ENCODE measurements around the gene CDK5RAP3. TPM values are rescaled to one million over a fixed set of nuclear protein-coding genes. Genes with fewer than 3 reads are reported as not detected.
A peak's percentile ranks its signal among the peaks of the same experiment; 100 is the strongest.
"Not testable (repeated sequence)": the region's sequence is repeated elsewhere in the genome, so short reads cannot be mapped to it uniquely, and the experiment has no call there.

CDK5RAP3 gene, protein sequence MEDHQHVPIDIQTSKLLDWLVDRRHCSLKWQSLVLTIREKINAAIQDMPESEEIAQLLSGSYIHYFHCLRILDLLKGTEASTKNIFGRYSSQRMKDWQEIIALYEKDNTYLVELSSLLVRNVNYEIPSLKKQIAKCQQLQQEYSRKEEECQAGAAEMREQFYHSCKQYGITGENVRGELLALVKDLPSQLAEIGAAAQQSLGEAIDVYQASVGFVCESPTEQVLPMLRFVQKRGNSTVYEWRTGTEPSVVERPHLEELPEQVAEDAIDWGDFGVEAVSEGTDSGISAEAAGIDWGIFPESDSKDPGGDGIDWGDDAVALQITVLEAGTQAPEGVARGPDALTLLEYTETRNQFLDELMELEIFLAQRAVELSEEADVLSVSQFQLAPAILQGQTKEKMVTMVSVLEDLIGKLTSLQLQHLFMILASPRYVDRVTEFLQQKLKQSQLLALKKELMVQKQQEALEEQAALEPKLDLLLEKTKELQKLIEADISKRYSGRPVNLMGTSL
- 100 to 1,000 TPM; 119 to 176 (median 156) TPM for polyA plus RNA-seq

- 0 to 1% (median 1%) methylated on average over 55 to 62 of the region's 62 CpGs for WGBS, 3 donors
- no peak within 1 kb of the TSS for H3K27ac ChIP-seq (ENCODE audit: low read depth, low read length)
These were observed at the start of gene CDK5RAP3 for GRCh38 chr17:47970725-47971499. Gene CDK5RAP3, plus strand, starts transcription at chr17:47971113. Its CDS starts 34 bp downstream, at chr17:47971147.

GRCh38 chr17:47924785-47925677 is 45.9 kb upstream of the CDK5RAP3 start:
- WGBS, 3 donors, result 86 to 91% (median 90%) methylated on average over 23 of the region's 23 CpGs
- no peak overlapping the region for H3K27ac ChIP-seq (ENCODE audit: low read depth, low read length)

GRCh38 chr17:47925678-47925988 is 45.3 kb upstream of the CDK5RAP3 start:
- 76 to 90% (median 83%) methylated on average over 3 of the region's 3 CpGs for WGBS, 3 donors

DNA sequence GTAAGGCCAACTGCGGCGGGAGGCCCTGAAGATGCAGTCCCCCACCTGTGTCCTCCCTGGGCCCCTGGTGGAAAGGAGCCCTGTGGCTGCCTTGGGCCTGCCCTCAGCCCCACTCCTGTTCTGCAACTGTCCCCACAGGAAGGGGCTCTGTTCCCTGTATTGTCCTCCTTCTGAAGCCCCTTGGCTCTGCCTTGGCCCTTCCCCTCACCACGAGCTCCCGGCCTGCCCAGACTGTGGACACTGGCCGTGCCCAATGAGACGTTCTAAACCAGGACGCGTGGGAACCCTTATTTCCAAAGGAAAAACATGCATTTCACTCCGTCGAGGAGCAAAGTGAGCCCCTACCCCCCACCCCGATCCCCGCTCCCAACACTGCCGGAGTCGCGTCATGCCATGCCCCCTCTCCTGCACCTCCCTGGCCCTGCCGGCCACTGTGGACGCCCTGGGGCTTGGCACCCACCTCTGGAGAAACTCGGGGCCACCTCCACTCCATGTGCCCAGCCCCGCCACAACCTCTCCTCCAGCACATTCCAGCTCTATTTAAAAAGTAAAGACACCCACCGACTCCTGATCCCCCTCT is 43.0 kb upstream of the CDK5RAP3 start:
- 94 to 95% (median 94%) methylated on average over 20 of the region's 20 CpGs for WGBS, 3 donors
- no peak overlapping the region for H3K27ac ChIP-seq (ENCODE audit: low read depth, low read length)

More at GRCh38 chr17:47925678-47925988, 45.3 kb upstream of the CDK5RAP3 start:
- no peak overlapping the region for H3K27ac ChIP-seq (ENCODE audit: low read depth, low read length)

DNA sequence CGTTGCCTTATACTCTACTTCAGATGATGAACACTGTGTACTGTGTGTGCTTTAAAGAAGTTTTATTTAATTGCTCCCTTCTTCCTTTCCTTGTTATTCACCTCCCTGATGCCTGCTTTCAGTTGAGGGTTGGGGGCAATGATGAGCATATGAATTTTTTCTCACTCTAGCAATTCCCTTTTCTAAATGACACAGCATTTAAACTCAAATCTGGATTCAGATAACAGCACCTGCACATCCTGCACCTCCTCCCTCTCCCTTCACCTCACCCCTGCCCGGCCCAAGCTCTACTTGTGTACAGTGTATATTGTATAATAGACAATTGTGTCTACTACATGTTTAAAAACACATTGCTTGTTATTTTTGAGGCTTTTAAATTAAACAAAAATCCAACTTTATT is 42.5 kb upstream of the CDK5RAP3 start:
- WGBS, 3 donors, result 48 to 76% (median 51%) methylated on average over 2 of the region's 2 CpGs
- no peak overlapping the region for H3K27ac ChIP-seq (ENCODE audit: low read depth, low read length)

DNA sequence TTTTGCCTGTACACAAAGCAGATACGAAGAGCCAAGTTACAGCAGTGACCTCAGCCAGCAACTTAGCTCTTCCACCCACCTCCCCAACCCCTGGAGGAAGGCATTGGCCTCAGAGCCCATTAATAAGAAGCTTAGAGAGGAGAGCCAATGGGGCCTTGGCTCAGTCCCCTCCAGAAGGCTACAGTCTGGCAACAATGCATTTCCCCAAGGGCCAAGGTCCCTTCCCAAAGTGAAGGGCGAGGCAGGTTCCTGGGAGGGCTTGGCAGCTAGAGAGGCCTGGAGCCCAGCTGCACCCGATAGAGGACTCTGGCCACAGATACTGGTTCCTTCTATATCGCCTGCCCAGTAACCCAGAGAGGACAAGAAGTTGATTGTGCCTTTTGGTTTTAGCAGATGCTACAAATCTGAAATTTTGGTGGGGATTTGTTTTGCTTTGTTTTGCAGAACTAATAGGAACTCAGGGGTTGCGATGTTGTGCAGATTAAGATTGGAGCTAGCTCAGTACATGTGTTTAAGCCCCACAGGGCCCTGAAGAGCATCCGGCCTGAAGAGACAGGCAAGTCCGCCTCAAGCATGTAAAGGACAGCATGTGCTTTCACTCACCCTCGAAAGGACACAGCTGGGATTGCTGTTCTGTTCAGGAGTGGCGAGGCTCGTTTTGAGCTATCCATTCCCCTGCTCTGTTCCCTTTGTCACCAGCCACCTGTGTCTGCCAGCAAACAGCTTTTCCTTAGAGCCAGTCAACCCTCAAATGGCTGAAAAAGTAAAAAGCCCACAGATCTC is 41.5 kb upstream of the CDK5RAP3 start:
- 57 to 73% (median 63%) methylated on average over 10 of the region's 10 CpGs for WGBS, 3 donors

GRCh38 chr17:47931848-47932247 is 39.1 kb upstream of the CDK5RAP3 start:
- no peak overlapping the region for H3K27ac ChIP-seq (ENCODE audit: low read depth, low read length)
- 82 to 87% (median 83%) methylated on average over 4 of the region's 4 CpGs for WGBS, 3 donors

More for the DNA sequence above, 41.5 kb upstream of the CDK5RAP3 start:
- H3K27ac ChIP-seq (ENCODE audit: low read depth, low read length), result no peak overlapping the region

GRCh38 chr17:47934856-47935255 is 36.1 kb upstream of the CDK5RAP3 start:
- H3K27ac ChIP-seq (ENCODE audit: low read depth, low read length), result no peak overlapping the region
- 79 to 93% (median 89%) methylated on average over 1 of the region's 1 CpG for WGBS, 3 donors

DNA sequence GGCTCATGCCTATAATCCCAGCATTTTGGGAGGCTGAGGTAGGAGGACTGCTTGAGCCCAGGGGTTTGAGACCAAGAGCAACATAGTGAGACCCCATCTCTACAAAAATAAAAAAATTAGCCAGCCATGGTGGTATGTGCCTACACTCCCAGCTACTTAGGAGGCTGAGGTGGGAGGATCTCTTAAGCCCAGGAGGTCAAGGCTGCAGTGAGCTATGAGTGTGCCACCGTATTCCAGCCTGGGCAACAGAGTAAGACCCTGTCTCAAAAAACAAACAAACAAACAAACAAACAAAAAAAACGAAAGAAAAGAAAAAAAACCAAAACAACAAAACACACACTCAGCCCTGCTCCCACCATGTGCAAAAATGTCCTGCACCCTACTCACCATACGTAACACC is 35.4 kb upstream of the CDK5RAP3 start:
- H3K27ac ChIP-seq (ENCODE audit: low read depth, low read length), result not testable (repeated sequence)
- 75 to 87% (median 87%) methylated on average over 3 of the region's 3 CpGs for WGBS, 3 donors

DNA sequence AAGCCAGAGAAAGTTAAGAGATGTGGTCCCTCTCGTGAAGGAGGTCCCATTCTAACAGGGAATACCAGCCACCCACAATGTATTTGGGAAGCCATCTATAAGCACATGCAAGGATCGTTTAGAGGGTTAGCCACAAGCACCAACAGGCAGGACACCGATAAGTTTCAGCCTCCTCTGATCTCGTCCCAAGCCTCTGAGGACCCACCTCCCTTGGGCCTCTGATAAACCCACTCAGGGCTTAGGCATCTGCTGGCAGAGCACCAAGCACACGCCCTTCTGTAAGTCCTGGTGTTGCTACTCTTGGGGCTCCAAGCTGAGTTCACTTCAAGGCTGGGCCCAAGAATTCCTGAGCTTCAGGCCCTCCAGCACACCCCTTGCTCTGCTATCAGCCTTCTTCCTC is 35.0 kb upstream of the CDK5RAP3 start:
- 78 to 80% (median 79%) methylated on average over 5 of the region's 5 CpGs for WGBS, 3 donors
- no peak overlapping the region for H3K27ac ChIP-seq (ENCODE audit: low read depth, low read length)

GRCh38 chr17:47937941-47938340 is 33.0 kb upstream of the CDK5RAP3 start:
- 80 to 95% (median 89%) methylated on average over 5 of the region's 5 CpGs for WGBS, 3 donors
- no peak overlapping the region for H3K27ac ChIP-seq (ENCODE audit: low read depth, low read length)

DNA sequence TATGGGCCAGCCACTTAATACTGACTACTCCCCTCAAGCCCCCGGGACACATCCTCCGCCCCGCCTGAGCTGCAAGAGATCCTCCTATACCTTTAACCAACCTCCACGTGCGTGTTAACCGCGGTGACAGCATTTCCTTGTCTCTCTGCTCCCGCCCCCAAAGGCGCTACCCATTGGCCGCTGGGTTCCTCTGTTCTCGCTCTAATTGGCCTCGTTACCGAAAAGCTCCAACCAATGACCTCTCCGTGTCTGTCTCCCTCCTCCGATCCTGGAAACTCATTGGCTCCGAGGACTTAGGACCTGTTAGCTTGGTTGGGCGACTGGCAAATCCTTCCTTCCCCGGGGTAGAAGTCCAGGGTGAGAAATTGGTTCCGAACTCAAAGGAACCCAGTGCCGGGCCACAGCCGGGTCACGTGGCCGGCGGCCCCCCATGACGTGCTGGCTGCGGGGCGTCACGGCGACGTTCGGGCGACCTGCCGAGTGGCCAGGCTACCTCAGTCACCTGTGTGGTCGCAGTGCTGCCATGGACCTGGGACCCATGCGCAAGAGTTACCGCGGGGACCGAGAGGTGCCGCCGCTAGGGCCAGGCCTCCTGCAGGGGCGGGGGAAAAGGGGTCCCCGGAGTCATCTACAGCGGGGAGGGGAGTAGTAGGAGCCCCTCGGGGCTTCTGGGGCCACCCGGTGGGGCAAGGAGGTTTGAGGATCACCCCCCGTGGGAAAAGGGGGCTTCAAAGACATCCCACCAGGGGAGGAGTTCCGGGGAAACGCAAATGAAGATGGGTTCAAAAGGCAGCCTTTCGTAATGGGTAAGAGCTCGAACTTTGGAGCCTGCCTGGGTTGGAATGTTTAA is 29.4 kb upstream of the CDK5RAP3 start, which contains the start of gene PNPO:
Gene PNPO (plus strand): TSS at position 326 of the 850 bp plus-strand sequence. CDS start 105 bp downstream, at position 431.
- H3K27ac ChIP-seq (ENCODE audit: low read depth, low read length), result peak within 1 kb of the TSS; percentile 2
- WGBS, 3 donors, result 1 to 3% (median 1%) methylated on average over 50 of the region's 50 CpGs

DNA sequence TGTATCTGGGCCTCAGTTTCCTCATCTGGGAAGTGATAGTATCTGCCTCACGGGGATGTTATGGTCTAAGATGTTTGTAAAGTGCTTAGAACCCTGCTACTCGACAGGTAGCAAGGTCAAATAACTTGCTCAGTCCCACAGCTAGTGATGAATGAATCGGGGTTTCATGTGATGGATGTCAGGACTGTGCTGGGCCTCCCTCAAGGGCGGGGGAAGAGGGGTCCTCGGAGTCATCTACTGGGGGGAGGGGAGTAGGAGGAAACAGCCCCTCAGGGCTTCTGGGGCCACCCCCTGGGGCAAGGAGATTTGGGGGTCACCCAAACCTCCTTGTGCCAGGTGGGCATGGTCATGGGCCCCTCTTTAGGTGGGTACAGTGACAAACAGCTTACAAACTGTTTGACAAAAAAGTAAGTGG is 28.8 kb upstream of the CDK5RAP3 start:
- no peak overlapping the region for H3K27ac ChIP-seq (ENCODE audit: low read depth, low read length)
- 7 to 9% (median 7%) methylated on average over 5 of the region's 5 CpGs for WGBS, 3 donors

- no peak overlapping the region for H3K27ac ChIP-seq (ENCODE audit: low read depth, low read length)
- WGBS, 3 donors, result 71 to 90% (median 75%) methylated on average over 5 to 6 of the region's 6 CpGs
These were observed 28.3 kb upstream of the CDK5RAP3 start for GRCh38 chr17:47942568-47942967.

GRCh38 chr17:47945080-47945479 is 25.8 kb upstream of the CDK5RAP3 start:
- H3K27ac ChIP-seq (ENCODE audit: low read depth, low read length), result no peak overlapping the region

More at GRCh38 chr17:47945080-47945479, 25.8 kb upstream of the CDK5RAP3 start:
- WGBS, 3 donors, result 62 to 84% (median 63%) methylated on average over 8 of the region's 8 CpGs

All from adipose tissue (tissue), 3 donors.